Measurements from ENCODE around the gene TUBB4A.

GRCh38 chr19:6516018-6516658 lies 14.0 kb upstream of the TUBB4A start:
- no peak for TF ChIP-seq ETS1 (conservative IDR thresholded peaks at IDR 0.05; ENCODE audit: control insufficient read depth, low read depth, low read length)
- TF ChIP-seq ZBTB34 (CRISPR knock-in tag; IDR thresholded peaks at IDR 0.05): no peak
- TF ChIP-seq ILK (tag; IDR thresholded peaks at IDR 0.05; ENCODE audit: borderline replicate concordance, low read depth): no peak
- no peak for TF ChIP-seq ZNF263 (CRISPR knock-in tag; IDR thresholded peaks at IDR 0.05; ENCODE audit: borderline replicate concordance)
- no peak for TF ChIP-seq RBFOX2 (IDR thresholded peaks at IDR 0.05; ENCODE audit: low read depth, low read length)
